Epithelial cell of umbilical artery (primary cell): Measurements from ENCODE around the gene OR2G2. TPM values are rescaled to one million over a fixed set of nuclear protein-coding genes. Genes with fewer than 3 reads are reported as not detected.

Source experiments
- total RNA-seq: library from RNA; depleted of rRNA; stranded (reverse); fragments of >200 nt; gene quantifications from 2 replicates; pipeline ENCODE4 v1.2.3, GENCODE V29; 2014

OR2G2 gene
- not detected in 2 replicates for total RNA-seq

GRCh38 chr1:247588060-247588459 lies at the start of gene OR2G2:
TSS of gene OR2G2 (plus strand) at chr1:247588360. CDS start at chr1:247588360, 0 bp downstream.

GRCh38 chr1:247548769-247549182 lies 39.4 kb upstream of the OR2G2 start, which contains the start of gene GCSAML:
TSS of gene GCSAML (plus strand) at chr1:247549134. CDS start at chr1:247549192, 58 bp downstream.

GRCh38 chr1:247605286-247605685 lies 17.1 kb downstream of the OR2G2 start, which contains the start of gene OR2G3:
TSS of gene OR2G3 (plus strand) at chr1:247605586. CDS start at chr1:247605586, 0 bp downstream.

Other genes with a start within 250 kb of the OR2G2 start
- gene NLRP3, start 172.2 kb upstream of the OR2G2 start, total RNA-seq = 1.2 and 2.6 TPM in 2 replicates
- not detected in 2 replicates for gene OR2B11, start 130.3 kb upstream of the OR2G2 start, total RNA-seq
- gene OR2C3, start 51.9 kb upstream of the OR2G2 start, total RNA-seq = not detected in 2 replicates
- gene GCSAML, start 39.2 kb upstream of the OR2G2 start, total RNA-seq = not detected in 2 replicates
- gene OR2G3, start 17.2 kb downstream of the OR2G2 start, total RNA-seq = not detected in 2 replicates
- not detected in 2 replicates for gene OR13G1, start 91.4 kb downstream of the OR2G2 start, total RNA-seq
- gene OR6F1, start 128.3 kb downstream of the OR2G2 start, total RNA-seq = not detected in 2 replicates
- gene OR14K1, start 150.3 kb downstream of the OR2G2 start, total RNA-seq = not detected in 2 replicates
- gene OR14A2, start 159.8 kb downstream of the OR2G2 start, total RNA-seq = not detected in 2 replicates
- gene OR1C1, start 172.2 kb downstream of the OR2G2 start, total RNA-seq = not detected in 2 replicates
- not detected in 2 replicates for gene OR14A16, start 235.8 kb downstream of the OR2G2 start, total RNA-seq